Measurements from ENCODE around the gene AP1M1. TPM values are rescaled to one million over a fixed set of nuclear protein-coding genes. Genes with fewer than 3 reads are reported as not detected.

The AP1M1 gene
- polyA plus RNA-seq, 3 donors, result 103 to 134 (median 133) TPM

DNA sequence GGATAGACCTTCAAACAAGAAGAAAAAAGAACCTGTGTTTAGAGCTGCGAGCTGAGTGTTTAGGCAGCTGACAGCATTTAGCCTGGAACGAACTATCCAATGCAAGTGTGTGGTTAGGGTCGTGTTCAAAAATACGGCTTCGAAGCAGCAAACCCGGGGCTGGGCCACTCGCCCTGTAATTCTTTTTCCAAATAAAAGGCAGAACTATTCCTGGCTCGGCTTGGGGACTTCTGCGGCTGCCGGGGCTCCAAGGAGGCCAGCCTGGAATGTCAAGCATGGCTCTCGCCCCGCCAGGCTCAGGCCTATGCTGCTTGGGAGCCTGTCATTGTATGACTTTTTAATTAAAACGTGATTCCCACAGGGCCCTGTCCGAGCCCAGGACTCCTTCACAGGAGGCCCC, 75.2 kb downstream of the AP1M1 start:
- Histone ChIP-seq H3K9ac (ENCODE audit: insufficient read depth, low read length, poor library complexity, severe bottlenecking) (no peak overlapping the region), H3K79me2 (ENCODE audit: insufficient read depth, low read length) (no peaks in the 10 kb centered on the region), H3K4me2 (replicated peaks; ENCODE audit: extremely low read depth, low read length, poor library complexity, severe bottlenecking) (no peak overlapping the region), H3K4me3 (replicated peaks in 1 of 3; ENCODE audit: low read depth in 2 of 3, low read length in 3 of 3) (no peak overlapping the region), H3K27me3 (ENCODE audit: control insufficient read depth in 2 of 2, insufficient read depth in 2 of 2, low read length in 2 of 2) (no peaks in the 10 kb centered on the region), H3K9me3 (replicated peaks in 1 of 2; ENCODE audit: control insufficient read depth in 1 of 2, insufficient read depth in 1 of 2, low read length in 2 of 2) (no peaks in the 10 kb centered on the region), H4K20me1 (ENCODE audit: insufficient read depth, low read length) (no peaks in the 10 kb centered on the region), H2AFZ (ENCODE audit: insufficient read depth, low read depth, low read length, poor library complexity, severe bottlenecking) (no peak overlapping the region), H3K4me1 (ENCODE audit: control insufficient read depth in 1 of 2, insufficient read depth in 2 of 2, low read length in 2 of 2) (peaks cover 2 to 5% of the 10 kb centered on the region in 2 donors), H3K27ac (ENCODE audit: low read depth in 1 of 2, low read length in 2 of 2) (no peak overlapping the region), H3K36me3 (replicated peaks in 1 of 2; ENCODE audit: control insufficient read depth in 1 of 2, insufficient read depth in 2 of 2, low read length in 2 of 2) (no peaks in the 10 kb centered on the region)
- Mint-ChIP-seq H3K9me3 (peaks cover 0 to 2% (median 0%) of the 10 kb centered on the region in 7 donors), H3K27ac (peak overlapping the region in 1 of 7 donors; percentile 30), H3K36me3 (peaks cover 0 to 1% of the 10 kb centered on the region in 2 donors), H3K4me3 (peak overlapping the region in 1 of 2 donors; percentile 12), H3K27me3 (ENCODE audit: low read depth in 3 of 3) (peaks cover 1 to 4% (median 4%) of the 10 kb centered on the region in 3 donors), H3K4me1 (peaks cover 6% of the 10 kb centered on the region)
- no peak for DNase-seq
- 98% methylated on average over 14 of the region's 14 CpGs for WGBS (ENCODE audit: insufficient coverage)
- TF ChIP-seq, protein P1, sequence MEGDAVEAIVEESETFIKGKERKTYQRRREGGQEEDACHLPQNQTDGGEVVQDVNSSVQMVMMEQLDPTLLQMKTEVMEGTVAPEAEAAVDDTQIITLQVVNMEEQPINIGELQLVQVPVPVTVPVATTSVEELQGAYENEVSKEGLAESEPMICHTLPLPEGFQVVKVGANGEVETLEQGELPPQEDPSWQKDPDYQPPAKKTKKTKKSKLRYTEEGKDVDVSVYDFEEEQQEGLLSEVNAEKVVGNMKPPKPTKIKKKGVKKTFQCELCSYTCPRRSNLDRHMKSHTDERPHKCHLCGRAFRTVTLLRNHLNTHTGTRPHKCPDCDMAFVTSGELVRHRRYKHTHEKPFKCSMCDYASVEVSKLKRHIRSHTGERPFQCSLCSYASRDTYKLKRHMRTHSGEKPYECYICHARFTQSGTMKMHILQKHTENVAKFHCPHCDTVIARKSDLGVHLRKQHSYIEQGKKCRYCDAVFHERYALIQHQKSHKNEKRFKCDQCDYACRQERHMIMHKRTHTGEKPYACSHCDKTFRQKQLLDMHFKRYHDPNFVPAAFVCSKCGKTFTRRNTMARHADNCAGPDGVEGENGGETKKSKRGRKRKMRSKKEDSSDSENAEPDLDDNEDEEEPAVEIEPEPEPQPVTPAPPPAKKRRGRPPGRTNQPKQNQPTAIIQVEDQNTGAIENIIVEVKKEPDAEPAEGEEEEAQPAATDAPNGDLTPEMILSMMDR (IDR thresholded peaks at IDR 0.05), result no peak
- intact Hi-C loops (cut with micrococcal nuclease), result no loop called here

DNA sequence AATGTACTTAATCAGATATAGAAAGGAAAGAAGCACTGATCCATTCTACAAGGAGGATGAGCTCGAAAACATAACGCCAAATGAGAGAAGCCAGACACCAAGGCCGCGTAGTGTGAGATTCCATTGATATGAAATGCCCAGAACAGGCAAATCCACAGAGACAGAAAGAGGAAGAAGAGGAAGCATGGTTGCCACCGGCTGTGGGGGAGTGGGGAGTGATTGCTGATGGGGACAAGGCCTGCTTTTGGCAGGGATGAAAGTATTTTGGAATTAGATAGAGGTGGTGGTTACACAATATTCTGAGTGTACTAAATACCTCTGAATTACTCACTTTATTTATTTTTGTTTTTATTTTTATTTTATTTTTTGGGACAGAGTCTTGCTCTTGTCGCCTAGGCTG, 76.7 kb downstream of the AP1M1 start:
- peak in 2 of 3 donors; percentile 35 to 43 for DNase-seq
- Histone ChIP-seq H3K4me1 (ENCODE audit: control insufficient read depth in 1 of 2, insufficient read depth in 2 of 2, low read length in 2 of 2) (peaks cover 10 to 14% of the 10 kb centered on the region in 2 donors), H3K79me2 (ENCODE audit: insufficient read depth, low read length) (no peaks in the 10 kb centered on the region), H3K9me3 (replicated peaks in 1 of 2; ENCODE audit: control insufficient read depth in 1 of 2, insufficient read depth in 1 of 2, low read length in 2 of 2) (no peaks in the 10 kb centered on the region), H4K20me1 (ENCODE audit: insufficient read depth, low read length) (no peaks in the 10 kb centered on the region), H3K4me2 (replicated peaks; ENCODE audit: extremely low read depth, low read length, poor library complexity, severe bottlenecking) (no peak overlapping the region), H3K4me3 (replicated peaks in 1 of 3; ENCODE audit: low read depth in 2 of 3, low read length in 3 of 3) (no peak overlapping the region), H2AFZ (ENCODE audit: insufficient read depth, low read depth, low read length, poor library complexity, severe bottlenecking) (peak overlapping the region; percentile 4), H3K36me3 (replicated peaks in 1 of 2; ENCODE audit: control insufficient read depth in 1 of 2, insufficient read depth in 2 of 2, low read length in 2 of 2) (no peaks in the 10 kb centered on the region), H3K27ac (ENCODE audit: low read depth in 1 of 2, low read length in 2 of 2) (no peak overlapping the region), H3K9ac (ENCODE audit: insufficient read depth, low read length, poor library complexity, severe bottlenecking) (no peak overlapping the region), H3K27me3 (ENCODE audit: control insufficient read depth in 2 of 2, insufficient read depth in 2 of 2, low read length in 2 of 2) (no peaks in the 10 kb centered on the region)
- peaks cover 14% of the 10 kb centered on the region for H3K4me1 Mint-ChIP-seq
- peaks cover 0 to 1% of the 10 kb centered on the region in 2 donors for H3K36me3 Mint-ChIP-seq
- WGBS (ENCODE audit: insufficient coverage), result 27% methylated on average over 4 of the region's 6 CpGs
- H3K27me3 Mint-ChIP-seq (ENCODE audit: low read depth in 3 of 3), result peaks cover 0 to 3% (median 1%) of the 10 kb centered on the region in 3 donors
- TF ChIP-seq, protein P1 (IDR thresholded peaks at IDR 0.05), result no peak
- H3K27ac Mint-ChIP-seq, result peak overlapping the region in 2 of 7 donors; percentile 33 to 57
- H3K9me3 Mint-ChIP-seq, result peaks cover 0 to 2% (median 0%) of the 10 kb centered on the region in 7 donors
- intact Hi-C loops (cut with micrococcal nuclease), result no loop called here
- peak overlapping the region in 1 of 2 donors; percentile 39 for H3K4me3 Mint-ChIP-seq
